Left kidney (tissue), 2 donors: ENCODE measurements around the gene CEP20. TPM values are rescaled to one million over a fixed set of nuclear protein-coding genes. Genes with fewer than 3 reads are reported as not detected.
A peak's percentile ranks its signal among the peaks of the same experiment; 100 is the strongest.
"Not testable (repeated sequence)": the region's sequence is repeated elsewhere in the genome, so short reads cannot be mapped to it uniquely, and the experiment has no call there.

Experiments
- DNase-seq: peaks from one replicate; pipeline ENCODE4 v3.0.0-alpha.2; 2013
- polyA plus RNA-seq: library from polyadenylated mRNA; unstranded; fragments of 120-200 nt; gene quantifications from one replicate; pipeline ENCODE4 v1.2.1, GENCODE V29; 2013; ENCODE audit not compliant: insufficient read length

Gene CEP20
- polyA plus RNA-seq, 1 donor = 47.0 TPM

- DNase-seq = no peak
Measured at GRCh38 chr16:15858921-15859668, 29.3 kb downstream of the CEP20 start.

- peak; percentile 26 for DNase-seq
Measured at GRCh38 chr16:15857724-15858560, 30.5 kb downstream of the CEP20 start.

GRCh38 chr16:15856901-15857698 is 31.3 kb downstream of the CEP20 start, which contains the start of gene MYH11:
TSS of gene MYH11 (minus strand) at chr16:15857028. CDS start at chr16:15838252, 18,776 bp downstream.
- no peak for DNase-seq

GRCh38 chr16:15856182-15856581 is 32.2 kb downstream of the CEP20 start:
- no peak for DNase-seq

GRCh38 chr16:15855704-15856003 is 32.7 kb downstream of the CEP20 start:
- no peak for DNase-seq

DNA sequence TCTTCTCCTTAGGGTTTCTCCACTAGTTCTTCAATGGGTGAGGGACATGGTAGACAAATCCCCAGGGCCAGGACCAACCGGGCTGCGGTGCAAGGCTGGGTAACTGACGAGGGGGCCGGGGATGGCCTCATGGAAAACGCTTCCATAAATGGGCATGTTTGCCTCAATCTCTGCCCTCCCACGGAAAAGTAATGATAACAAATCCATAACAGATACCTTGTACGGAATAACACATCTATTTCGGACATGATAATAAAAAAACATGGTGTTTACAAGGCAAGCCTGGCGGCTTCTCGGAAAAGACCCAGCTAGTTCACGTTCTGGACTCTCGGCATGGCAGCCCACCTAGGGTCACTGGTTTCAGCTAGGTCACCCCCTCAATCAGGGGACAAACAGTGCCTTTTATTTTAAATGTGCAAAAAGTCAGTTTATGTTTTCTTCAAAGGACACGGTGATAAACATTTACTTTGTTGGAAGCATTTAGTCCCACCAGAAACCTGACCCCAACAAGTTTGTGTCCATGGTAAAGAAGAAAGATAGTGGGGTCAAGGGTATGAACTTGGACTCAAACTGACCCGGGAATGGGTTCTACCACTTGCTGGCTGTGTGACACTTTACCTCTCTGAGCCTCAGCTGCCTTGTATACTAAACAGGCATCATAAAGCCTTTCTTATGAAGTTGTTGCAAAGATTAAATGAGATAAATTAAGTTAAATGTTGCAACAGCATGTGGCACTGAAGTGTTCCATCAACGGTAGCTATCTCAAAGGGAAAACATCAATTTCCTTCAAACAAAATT is 33.3 kb downstream of the CEP20 start:
- DNase-seq = no peak

GRCh38 chr16:15854061-15854460 is 34.3 kb downstream of the CEP20 start:
- no peak for DNase-seq

DNA sequence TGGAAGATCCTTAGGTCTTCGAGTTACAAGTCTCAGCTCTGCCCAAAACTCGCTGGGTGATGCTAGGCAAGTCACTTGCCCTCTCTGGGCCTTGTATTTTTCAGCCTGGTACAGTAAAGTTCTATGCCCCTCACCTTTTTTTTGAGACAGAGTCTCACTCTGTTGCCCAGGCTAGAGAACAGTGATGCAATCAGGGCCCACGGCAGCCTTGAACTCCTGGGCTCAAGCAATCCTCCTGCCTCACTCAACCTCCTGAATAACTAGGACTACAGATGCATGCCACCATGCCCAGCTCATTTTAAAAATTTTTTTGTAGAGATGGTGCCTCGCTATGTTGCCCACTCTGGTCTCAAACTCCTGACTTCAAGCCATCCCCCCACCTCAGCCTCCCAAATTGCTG is 35.4 kb downstream of the CEP20 start:
- no peak for DNase-seq

GRCh38 chr16:15850555-15850954 is 37.8 kb downstream of the CEP20 start:
- not testable (repeated sequence) for DNase-seq

- DNase-seq = no peak
Measured at GRCh38 chr16:15849209-15849981, 39.0 kb downstream of the CEP20 start.

DNA sequence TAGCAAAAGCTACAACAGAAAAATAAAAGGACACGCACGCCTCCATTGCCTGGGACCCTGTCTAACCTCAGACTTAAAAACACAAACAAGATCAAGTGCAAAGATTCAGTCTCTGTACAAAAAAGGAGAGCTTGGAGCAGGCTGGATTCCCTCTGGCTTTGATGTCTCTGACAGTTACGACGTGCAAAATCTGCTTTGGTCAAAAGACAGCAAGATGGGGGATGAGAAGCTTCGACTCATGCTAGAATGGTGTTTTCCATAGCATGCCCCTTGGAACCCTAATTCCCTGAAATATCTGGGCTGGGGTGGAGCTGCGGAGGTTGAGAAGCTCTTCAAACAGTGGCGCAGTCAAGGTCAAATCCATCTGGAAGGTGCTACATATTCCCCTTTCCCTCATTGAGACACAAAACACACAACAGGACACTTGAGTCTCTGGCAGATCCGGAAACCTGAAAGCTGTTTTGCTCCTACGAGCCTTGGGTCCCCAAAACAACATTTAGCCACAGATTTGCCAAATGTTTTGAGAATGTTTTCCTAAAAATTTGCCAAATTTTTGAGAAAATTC is 40.7 kb downstream of the CEP20 start:
- peak; percentile 45 for DNase-seq

DNA sequence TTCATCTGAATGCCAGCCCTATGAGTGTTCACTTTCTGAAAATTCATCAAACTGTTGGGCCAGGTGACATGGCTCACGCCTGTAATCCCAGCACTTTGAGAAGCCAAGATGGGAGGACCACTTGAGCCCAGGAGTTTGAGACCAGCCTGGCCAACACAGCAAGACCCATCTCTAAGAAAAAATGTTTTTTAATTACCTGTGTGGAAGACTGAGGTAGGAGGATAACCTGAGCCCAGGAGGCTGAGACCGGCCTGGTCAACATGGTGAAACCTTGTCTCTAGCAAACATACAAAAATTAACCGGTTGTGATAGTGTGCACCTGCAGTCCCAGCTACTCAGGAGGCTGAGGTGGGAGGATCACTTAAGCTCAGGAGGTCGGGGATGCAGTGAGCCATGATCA is 41.9 kb downstream of the CEP20 start:
- no peak for DNase-seq

DNA sequence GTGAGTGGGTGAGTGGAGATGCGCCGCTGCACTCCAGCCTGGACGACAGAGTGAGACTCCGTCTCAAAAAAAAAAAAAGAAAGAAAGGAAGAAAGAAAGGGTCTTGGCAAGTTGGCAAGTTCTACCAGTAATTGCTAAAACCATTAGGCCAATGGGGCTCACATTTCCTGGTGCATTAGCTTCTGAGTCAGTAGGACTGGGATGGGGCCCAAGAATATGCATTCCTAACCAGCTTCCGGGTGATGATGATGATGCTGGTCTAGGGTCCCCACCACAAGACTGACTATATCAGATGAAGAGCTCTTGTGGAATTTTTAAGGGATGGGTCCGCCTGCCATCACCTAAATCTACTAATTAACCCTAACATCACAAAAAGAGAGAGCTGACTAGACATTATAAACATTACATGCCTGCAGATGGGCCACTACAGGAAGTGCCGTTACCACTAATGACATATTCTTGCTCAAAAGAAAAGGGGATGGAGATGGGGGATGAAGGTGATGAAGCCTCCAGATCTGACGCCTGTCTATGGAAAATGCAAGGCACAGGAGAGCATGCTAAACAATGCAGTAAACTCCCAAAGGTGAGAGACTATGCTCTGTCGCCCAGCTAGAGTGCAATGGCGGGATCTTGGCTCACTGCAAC is 44.6 kb downstream of the CEP20 start:
- DNase-seq = no peak

DNA sequence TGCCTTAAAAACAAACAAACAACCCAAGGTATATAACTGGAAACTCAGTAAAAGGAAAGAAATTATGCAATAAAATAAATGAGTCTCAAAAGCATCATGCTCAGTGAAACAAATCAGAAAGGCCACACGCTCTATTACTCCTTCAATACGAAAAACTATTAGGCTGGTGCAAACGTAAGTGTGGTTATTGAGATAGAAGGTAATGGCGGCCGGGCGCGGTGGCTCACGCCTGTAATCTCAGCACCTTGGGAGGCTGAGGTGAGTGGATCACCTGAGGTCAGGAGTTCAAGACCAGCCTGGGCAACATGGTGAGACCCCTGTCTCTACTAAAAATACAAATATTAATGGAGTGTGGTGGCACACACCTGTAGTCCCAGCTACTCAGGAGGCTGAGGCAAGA is 49.2 kb downstream of the CEP20 start:
- not testable (repeated sequence) for DNase-seq

DNA sequence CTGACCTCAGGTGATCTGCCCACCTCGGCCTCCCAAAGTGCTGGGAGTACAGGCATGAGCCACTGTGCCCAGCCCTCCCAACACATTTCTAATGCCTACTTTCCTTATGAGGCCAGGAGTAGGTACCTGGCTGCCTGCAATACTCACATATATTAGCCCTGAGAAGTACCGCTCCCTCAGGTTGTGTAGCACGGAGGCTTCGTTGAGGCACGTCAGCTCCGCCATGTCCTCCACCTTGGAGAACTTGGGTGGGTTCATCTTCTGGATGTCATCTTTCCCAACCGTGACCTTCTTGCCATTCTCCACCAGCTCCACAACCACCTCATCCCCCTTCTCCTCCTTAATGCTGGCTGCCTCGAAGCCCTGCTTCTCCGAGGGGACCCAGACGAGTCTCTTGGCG is 50.6 kb downstream of the CEP20 start:
- no peak for DNase-seq

DNA sequence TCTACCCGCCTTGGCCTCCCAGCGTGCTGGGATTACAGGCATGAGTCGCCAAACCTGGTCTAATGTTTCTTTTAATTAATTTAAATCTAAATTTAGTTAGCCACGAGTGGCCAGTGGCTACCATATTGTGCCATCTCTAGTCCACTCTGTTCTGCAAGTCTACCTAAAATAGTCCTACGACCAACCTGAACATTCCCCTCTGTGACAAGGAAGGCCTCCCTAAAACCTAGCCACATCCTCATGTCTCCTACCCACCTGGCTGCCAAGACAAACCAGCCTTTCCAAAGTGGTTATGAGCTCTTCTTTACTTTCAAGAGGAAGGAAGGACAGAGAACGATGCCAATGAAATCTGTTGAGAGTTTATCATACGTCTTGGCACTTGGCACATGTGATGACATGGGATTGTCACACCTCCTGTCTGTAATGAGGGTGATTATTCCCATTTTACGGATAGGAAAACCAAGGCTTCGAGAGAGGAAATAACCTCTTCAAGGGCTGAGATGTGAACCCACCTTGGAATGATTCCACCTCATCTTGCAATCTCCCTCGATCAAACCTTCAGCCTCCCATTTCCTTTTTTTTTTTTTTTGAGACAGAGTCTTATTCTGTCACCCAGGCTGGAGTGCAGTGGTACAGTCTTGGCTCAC is 51.3 kb downstream of the CEP20 start:
- DNase-seq = no peak

DNA sequence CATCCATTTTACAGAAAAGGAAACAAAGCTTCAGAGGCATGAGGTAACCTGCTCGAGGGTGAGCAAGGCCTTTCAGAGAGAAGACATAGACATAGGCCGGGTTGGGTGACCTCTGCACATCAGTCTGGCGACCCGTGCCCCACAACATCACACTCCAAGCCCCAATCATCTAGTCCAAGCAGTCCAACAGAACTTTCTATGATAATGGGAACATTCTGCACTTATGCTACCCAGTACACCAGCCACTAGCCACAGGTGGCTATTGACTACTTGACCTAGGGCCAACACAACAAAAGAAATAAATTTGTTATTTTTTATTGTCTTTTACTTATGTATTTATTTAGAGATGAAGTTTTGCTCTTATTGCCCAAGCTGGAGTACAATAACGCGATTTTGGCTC is 52.3 kb downstream of the CEP20 start:
- no peak for DNase-seq

- DNase-seq = no peak
Measured at GRCh38 chr16:15835136-15835878, 53.1 kb downstream of the CEP20 start.

DNA sequence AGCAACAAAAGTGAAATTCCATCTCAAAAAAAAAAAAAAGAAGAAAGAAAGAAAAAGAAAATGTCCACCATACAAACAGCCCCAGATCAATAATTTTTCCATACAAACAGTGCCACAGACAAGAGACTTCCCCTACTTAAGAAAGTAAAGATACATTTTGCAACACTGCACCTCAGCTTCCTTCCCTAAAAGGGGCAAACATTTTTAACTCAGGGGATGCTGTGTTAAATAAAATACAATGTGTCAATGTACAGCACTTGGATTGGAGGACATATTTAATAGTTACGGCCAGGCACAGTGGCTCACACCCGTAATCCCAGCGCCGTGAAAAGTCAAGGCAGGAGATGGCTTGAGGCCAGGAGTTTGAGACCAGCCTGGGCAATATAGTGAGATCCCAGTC is 53.9 kb downstream of the CEP20 start:
- DNase-seq = no peak
